ENCODE measurements around the gene PDS5B.
"Not testable (repeated sequence)": the region's sequence is repeated elsewhere in the genome, so short reads cannot be mapped to it uniquely, and the experiment has no call there.

PDS5B gene

DNA sequence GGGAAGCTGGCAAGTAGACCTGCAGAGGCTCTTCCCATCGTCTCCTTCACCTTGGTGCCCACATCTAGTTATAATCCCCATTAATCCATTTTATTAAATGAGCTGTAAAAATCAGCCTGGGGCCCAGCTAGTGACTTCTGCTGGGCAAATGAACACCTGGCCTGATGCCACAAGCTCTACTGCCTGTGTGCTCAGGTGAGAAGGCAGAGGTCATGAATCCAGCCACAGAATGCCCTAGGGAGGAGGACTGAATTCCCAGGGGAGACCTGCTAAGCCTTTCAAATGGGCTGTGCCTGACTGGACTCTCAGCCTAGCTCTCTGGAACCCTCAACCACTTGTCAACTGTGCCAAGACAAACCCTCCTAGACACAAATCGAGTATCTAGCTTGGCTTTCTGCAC lies 74.0 kb downstream of the PDS5B start:
- no peak for DNase-seq

DNA sequence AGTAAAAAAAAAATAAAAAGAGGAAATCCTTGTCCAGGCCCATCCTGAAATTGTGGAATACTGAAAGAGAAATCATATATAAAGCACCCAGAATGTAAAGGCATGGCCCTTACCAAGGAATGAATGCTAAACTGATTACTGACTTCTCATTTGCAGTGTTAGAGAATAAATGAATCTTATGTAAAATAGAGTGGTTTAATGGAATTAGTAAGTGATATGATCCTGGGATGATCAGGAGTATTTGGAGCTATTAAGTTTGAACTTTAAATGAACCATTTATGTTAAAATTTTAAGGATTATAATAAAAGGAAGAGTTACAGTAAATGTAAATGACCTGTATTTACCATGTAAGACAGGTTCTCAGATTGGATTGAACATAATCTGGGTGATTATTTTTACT lies 75.4 kb downstream of the PDS5B start:
- no peak for DNase-seq

DNA sequence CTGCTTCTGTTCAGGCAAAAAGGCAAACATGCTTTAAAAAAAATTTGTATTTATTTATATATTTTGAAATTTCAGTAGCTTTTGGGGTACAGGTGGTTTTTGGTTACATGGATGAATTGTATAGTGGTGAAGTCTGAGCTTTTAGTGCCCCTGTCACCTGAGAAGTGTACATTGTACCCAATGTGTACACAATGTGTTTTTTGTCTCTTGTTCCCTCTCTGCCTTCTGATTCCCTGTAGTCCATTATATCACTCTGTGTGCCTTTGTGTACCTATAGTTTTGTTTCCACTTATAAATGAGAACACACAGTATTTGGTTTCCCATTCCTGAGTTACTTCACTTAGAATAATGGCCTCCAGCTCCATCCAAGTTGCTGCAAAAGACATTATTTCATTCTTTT lies 77.4 kb downstream of the PDS5B start:
- DNase-seq = no peak

DNA sequence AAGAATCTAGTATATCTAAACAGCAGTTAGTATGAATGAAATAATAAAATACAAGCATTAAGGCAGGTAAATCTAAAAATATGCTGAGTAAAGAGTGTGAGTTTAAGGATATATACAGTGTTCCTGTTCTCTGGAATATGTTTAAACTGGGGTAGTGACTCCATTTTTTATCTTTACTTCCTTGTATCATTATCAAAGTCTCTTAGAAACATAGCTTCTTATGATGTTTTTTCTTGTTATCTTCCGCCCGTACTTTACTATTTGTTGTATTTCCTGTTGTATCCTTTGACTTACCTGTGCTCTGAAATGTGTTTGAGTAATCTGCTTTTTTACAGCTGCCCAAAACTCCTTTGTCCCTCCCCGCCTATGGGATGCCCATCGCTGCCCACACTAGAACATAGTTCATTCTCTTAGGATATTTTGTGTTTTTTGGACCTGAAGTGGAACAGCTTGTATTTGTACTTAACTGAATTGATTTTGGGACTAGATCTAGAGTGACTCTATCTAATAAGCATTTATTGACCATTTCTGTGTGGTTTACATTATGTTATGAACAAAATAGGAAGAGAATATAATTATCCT lies 80.8 kb downstream of the PDS5B start:
- DNase-seq = no peak

DNA sequence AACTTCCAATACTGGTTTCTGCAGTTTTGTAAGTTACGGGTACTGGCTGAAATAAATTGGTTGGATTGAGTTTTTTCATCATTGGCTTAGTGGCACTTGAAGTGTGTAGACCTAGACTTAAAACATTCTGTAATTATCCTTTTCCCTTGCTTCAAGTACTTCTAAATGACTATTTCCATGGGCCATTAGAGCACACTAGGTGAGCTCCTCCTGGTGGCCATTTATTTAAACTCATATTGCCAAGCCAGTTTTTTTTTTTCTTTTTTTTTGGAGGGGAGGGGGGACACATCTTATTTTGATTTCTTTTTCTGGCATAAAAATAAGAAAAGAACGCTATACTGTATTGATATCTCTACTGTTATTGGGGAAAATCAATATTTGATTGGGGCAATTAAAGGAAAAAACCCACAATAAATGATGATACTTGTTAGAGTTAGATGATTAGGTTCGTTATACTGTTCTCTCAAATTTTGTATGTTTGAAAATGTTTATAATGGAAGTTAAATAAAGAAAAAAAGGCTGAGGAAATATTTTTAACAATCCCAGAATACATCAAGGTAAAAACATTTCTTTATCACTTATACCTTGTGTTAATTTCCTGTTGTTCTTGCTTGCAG lies 82.9 kb downstream of the PDS5B start:
- no peak for DNase-seq

DNA sequence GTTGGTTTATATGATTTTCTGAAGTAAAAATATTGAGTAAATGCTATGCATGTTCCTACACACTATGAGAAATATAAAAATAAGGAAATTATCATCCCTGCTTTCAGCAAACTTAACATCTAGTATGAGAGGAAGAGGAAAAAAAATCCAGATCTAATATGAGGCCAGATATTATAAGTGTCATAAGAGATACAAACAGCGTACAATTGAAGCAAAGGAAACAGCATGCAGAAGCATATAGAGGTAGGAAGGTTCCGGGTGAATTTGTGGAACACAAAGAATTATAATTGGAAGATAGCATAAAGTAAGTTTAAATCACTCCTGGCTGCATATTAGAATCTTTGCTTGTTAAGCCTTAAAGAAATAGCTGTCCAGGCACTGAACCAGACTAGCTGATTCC lies 88.3 kb downstream of the PDS5B start:
- DNase-seq = no peak

DNA sequence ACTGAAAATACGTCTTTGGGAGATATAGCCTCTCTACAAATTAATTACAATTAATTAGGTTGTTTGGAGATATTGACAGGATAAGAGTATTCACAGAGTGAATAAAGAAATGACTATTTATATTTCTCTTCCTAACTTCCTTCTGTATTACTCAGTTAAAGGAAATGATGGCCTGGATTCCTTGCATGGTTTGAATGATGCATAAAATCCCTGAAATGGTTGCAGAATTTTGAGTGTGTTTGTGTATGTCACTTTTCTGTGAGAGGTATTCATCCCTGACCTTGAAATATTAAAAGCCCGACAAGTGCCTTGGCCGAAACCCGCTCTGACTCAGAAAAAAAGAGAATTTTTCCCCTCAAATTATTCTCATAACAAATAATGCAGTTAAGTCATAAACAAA lies 90.0 kb downstream of the PDS5B start:
- DNase-seq = no peak

DNA sequence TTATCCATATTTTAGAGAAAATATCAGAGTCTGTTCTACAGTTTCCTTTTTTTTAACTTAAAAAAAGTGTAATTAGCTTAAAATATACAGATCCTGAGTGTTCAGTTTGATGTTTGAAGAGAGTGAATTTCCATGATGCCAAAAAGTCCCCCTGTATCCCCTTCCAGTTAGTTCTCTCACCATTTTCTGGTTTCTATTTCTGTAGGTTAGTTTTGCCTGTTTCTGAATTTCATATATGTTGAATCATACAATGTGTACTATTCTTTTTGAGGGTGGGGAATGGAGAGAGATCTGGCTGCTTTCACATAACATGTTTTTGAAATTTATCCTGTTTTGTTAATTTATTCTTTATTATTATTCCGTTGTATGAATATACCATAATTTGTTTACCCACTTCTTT lies 95.9 kb downstream of the PDS5B start:
- DNase-seq = no peak

DNA sequence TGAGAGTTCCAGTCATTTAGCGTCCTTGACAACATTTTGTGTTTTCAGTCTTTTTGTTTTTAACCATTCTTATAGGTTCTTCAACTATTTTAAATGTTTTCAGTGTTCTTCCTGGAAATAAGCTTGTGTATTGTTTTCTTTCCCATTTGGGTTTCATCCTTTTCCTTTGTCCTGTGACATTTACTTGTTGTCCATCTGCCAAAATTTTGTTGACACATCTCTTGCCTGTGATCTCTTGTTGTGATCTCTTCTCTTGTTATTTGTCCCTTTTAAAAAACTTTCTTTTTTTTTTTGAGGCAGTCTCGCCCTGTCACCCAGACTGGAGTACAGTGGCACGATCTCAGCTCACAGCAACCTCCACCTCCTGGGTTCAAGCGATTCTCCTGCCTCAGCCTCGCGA lies 96.5 kb downstream of the PDS5B start:
- no peak for DNase-seq

DNA sequence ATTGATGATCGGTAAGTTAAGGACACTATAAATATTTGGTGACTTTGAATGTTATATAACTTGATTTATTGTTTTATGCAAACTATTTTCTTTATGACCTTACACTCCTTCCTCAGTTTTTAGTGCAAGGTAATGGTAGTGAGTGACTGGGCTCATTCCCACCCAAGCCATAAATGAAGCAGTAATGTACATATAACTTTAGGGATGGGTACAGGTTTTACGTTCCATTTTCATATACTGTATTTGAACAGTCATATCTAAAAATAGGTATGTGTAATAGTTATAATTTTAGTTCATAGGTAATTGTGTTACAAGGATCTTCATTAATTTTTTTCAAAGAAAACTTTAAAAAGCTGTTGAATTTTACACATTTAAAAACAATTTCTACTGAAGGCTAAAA lies 101.0 kb downstream of the PDS5B start:
- no peak for DNase-seq

DNA sequence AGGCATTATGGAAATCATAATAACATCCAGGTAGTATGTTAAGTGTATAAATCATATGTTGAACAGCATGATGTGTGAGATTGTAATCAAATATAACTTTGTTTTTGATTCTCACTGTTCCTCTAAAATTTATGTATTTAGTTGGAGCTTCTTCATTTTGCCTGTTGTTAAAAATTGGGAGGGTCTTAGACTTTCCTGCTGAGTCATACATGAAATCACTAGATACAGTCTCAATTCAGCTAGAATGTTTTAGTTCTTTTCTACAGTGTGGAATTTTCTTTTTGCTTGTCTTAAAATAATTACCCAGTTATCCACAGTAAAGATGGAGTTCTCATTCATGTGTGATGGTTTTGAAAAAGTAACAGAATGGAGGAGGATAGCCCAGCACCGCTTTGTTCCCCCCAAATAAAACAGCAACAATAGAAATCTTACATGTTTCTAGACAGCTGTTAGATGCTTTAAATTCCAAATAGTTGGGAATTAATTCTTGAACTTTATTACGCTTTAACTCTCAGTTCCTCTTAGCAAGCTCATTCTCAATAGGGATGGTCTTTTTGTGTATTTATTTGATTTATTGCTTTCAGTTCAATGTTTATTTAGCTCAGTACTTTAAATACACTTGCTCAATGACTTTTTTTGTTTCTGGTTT lies 109.5 kb downstream of the PDS5B start:
- DNase-seq = no peak

DNA sequence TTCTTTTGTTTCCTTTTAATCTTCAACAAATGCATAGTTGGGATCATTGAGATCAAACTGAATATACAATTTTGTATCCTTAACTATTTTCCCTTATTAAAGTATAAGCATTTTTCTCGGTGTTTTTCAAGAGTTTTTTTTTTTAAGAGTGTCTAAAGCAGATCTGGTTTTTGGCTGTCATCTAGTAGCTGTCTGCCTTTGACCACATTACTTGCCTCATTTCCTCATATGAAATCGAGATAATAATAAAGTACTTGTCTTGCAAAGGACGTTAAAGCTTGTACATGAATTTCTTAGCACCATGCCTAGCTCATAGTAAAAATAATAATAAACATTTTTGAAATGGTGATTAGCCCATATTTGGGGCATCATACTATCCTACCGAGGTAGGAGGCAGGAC lies 121.2 kb downstream of the PDS5B start:
- no peak for DNase-seq

DNA sequence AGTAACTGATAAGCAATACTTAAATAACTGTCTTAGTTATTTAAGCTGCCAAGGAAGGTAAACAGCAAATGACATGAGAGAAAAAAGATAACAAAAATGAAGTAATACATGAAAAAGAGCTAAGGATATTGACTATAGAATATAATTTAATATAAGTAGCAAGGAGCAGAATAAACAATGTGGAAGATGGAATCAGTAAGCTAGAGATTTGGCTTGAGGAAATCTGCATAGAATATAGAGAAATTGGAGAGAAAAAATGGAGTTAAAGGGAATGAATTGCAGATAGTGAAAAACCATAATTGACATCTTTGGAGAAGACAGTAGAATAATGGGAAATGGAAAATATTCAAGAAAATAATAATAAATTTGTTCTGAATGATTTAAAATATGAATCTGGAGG lies 127.1 kb downstream of the PDS5B start:
- DNase-seq = no peak

DNA sequence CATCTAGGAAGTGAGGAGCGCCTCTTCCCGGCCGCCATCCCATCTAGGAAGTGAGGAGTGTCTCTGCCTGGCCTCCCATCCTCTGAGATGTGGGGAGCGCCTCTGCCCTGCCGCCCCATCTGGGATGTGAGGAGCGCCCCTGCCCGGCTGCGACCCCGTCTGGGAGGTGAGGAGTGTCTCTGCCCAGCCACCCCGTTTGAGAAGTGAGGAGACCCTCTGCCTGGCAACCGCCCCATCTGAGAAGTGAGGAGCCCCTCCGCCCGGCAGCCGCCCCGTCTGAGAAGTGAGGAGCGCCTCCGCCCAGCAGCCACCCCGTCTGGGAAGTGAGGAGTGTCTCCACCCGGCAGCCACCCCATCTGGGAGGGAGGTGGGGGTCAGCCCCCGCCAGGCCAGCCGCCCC lies 129.9 kb downstream of the PDS5B start:
- not testable (repeated sequence) for DNase-seq

DNA sequence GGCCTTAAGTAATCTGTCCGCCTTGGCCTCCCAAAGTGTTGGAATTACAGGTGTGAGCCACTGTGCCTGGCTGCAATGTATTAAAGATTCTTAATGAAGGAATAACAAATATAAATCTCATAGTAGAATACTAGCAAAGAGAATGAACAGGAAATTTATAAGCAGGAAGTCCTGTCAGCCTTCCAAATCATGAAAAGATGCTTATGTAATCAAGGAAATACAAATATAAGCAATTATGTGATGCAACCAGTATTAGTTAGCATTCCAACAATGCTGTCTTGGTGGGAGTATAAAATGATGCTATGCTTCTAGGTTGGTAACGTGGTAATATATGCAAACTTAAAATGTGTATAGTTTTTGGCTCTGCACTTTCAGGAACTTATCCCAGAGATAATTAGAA lies 133.8 kb downstream of the PDS5B start:
- DNase-seq = no peak

DNA sequence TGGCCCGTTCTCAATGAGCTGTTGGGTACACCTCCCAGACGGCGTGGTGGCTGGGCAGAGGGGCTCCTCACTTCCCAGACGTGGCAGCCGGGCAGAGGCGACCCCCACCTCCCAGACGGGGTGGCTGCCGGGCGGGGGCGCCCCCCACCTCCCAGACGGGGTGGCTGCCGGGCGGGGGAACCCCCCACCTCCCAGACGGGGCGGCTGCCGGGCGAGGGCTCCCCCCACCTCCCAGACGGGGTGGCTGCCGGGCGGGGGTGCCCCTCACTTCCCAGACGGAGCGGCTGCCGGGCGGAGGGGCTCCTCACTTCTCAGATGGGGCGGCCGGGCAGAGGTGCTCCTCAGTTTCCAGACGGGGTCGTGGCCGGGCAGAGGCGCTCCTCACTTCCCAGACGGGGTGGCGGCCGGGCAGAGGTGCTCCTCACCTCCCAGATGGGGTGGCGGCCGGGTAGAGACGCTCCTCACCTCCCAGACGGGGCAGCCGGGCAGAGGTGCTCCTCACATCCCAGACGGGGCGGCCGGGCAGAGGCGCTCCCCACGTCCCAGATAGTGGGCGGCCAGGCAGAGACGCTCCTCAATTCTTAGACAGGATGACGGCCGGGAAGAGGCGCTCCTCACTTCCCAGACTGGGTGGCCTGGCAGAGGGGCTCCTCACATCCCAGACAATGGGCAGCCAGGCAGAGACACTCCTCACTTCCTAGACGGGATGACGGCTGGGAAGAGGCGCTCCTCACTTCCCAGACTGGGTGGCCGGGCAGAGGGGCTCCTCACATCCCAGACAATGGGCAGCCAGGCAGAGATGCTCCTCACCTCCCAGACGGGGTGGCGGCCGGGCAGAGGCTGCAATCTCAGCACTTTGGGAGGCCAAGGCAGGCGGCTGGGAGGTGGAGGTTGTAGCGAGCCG lies 135.1 kb downstream of the PDS5B start:
- not testable (repeated sequence) for DNase-seq

DNA sequence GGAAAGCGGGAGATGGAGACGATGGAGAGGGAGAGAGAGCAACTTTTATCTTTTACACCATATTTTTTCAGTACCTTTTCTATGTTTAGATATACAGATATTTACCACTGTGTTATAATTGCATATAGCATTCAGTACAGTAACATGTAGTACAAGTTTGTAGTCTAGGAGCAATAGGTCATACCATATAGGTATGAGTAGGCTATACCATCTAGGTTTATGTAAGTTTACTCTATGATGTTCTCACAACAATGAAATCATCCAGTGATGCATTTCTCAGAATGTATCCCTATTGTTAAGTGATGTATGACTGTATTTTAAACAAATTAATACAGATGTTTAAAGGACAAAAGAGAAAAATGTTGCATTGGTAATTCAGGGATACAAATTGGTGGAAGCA lies 136.1 kb downstream of the PDS5B start:
- DNase-seq = no peak

DNA sequence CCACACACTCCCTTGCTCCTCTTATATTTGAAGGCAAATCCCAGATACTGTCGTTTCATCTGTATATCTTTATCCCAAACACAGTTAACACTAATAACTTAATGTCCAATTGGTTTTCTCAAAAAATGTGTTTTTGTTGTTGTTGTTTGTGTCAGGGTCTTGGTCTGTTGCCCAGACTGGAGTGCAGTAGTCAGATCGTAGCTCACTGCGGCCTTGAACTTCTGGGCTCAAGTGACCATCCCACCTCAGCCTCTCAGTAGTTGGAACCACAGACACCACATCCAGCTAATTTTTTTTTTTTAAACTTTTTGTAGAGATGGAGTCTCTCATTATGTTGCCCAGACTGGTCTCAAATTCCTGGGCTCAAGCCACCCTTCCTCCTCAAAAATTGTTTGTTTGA lies 137.7 kb downstream of the PDS5B start:
- no peak for DNase-seq

DNA sequence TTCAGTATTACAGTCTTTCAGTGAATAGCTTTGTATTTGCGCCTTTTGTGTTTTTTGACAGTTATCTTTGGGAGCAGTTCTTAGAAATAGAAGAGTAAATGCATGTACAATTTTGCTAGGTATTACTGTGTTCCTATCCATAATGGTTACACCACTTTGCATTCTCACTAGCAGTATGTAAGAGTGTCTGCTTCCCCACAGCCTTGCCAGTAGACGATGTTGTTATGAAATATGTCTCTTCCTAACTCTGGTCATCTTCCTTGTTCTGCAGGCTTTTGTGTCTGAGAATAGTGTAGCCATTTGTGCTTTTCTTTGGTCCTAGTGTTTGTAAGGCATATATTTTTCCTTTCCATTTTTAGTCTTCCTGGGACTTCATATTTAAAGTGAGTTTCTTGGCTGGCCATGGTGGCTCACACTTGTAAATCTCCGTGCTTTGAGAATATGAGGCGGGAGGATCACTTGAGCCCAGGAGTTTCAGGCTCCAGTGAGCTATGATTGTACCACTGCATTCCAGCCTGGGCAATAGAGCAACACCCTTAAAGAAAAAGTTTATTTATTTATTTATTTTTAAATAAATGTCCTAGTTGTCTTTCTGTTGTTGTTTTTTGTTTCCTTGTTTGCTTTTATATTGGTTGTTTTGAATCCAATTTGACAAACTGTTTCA lies 140.3 kb downstream of the PDS5B start:
- no peak for DNase-seq

DNA sequence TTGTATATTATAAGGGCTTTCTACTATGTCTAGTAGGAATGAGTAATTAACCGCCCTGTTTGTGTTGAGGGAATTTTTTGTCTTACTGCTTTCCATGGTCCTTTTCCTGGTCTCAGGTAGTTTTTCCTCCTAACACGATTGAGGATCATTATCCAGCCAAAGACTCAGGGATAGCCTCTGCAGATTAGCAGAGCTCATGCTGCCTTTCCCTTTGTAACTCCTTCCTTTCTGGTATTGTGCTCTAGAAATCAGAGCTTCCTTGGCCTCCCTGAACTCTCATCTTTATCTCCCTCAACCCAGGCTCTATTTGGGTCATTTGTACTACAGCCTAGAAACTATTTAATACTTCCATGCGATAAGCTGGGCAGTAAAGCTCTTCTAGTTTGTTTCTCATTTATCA lies 142.1 kb downstream of the PDS5B start:
- DNase-seq = no peak

DNA sequence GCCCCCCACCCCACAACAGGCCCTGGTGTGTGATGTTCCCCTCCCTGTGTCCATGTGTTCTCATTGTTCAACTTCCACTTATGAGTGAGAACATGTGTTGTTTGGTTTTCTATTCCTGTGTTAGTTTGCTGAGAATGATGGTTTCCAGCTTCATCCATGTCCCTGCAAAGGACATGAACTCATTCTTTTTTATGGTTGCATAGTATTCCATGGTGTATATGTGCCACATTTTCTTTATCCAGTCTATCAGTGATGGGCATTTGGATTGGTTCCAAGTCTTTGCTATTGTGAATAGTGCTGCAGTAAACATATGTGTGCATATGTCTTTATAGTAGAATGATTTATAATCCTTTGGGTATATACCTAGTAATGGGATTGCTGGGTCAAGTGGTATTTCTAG lies 142.8 kb downstream of the PDS5B start:
- not testable (repeated sequence) for DNase-seq

DNA sequence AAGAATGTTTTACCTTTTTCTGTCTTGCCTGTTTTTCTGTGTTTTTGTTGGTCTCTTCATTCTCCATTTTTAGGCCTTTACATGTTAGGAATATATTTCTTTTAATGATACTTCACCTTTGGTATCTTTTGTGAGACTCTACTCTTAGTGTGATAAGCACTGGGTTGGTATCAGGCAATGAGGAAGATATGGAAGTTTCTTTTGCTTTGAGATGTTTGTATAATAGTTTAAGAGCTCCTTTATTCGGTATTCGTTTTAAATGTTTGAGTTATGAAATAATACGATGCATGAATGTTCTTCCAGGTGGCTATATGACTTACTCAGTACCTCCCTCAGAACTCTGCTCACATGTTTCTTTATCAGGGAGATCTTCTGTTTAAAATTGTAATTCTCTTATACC lies 144.8 kb downstream of the PDS5B start:
- no peak for DNase-seq

DNA sequence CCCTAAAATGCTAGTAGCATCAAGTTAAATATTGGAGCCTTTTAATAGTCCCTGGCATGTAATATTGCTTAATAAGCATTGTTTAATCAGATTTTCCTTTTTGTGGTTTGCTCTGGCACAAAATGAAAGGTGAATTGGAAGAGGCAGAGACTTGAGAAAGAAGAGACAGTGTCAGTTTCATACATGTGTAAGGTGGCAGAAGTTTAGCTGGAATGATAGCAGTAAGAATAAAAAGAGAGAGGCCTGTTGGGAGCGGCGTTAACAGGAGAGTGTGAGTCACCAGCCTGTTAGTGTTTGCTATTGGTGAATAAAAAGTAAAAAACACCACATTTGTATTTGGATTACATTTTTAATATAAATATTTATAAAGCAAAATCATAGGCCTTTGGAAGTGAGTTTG lies 145.3 kb downstream of the PDS5B start:
- DNase-seq = no peak

All from activated effector memory CD4-positive, alpha-beta T cell treated with Interleukin-2 at 50 U/mL for 16 hours (primary cell).